GM12892 (cell line): ENCODE data around the gene FAAP100.

Experiments
- POLR2A ChIP-seq: IDR thresholded peaks from 2 replicates; pipeline ENCODE4 v1.6.1; 2011; ENCODE audit warnings: low read depth, low read length, control low read depth
- POLR2AphosphoS5 ChIP-seq: IDR thresholded peaks from 2 replicates; pipeline ENCODE4 v1.6.1; 2011; ENCODE audit warnings: low read depth, low read length, control low read depth
- TAF1 ChIP-seq: IDR thresholded peaks from 2 replicates; pipeline ENCODE4 v1.6.1; 2011; ENCODE audit warnings: low read depth, mild to moderate bottlenecking, control low read depth, low read length, borderline replicate concordance

DNA sequence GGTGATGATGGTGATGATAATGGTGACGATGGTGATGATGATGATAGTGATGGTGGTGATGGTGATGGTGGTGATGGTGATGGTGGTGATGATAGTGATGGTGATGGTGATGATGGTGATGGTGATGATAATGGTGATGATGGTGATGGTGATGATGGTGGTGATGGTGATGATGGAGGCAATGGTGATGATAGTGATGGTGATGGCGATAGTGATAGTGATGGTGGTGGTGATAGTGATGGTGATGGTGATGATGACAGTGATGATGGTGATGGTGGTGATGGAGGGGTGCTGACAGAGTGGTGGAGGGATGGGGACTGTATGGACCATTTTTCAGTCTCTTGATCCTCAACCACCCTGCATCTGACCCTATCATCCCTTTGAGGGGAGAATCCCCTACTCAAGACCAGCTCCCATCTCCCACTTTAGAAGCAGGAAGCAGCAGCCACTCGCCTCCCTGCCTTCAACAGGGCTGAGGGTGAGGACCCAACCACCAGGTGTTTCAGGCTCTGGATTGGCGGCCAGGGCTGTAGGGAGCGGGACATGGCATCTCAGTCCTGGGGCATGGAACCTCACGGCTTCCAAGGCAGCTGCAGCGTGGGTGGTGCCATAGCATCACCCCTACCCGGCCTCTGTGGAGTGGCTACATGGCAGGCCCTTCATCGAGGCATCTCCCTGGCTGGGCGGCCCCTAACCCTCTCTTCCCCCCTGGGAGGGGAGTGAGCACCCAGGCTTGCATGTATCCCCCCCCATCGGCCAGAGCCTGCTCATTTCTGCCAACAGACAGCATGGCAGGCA lies 19.5 kb downstream of the FAAP100 start:
- no peak for TF ChIP-seq POLR2AphosphoS5
- TF ChIP-seq TAF1, result no peak
- no peak for TF ChIP-seq POLR2A
